Measurements from ENCODE around the gene MSTO1.
"Not testable (repeated sequence)": the region's sequence is repeated elsewhere in the genome, so short reads cannot be mapped to it uniquely, and the experiment has no call there.

The MSTO1 gene

DNA sequence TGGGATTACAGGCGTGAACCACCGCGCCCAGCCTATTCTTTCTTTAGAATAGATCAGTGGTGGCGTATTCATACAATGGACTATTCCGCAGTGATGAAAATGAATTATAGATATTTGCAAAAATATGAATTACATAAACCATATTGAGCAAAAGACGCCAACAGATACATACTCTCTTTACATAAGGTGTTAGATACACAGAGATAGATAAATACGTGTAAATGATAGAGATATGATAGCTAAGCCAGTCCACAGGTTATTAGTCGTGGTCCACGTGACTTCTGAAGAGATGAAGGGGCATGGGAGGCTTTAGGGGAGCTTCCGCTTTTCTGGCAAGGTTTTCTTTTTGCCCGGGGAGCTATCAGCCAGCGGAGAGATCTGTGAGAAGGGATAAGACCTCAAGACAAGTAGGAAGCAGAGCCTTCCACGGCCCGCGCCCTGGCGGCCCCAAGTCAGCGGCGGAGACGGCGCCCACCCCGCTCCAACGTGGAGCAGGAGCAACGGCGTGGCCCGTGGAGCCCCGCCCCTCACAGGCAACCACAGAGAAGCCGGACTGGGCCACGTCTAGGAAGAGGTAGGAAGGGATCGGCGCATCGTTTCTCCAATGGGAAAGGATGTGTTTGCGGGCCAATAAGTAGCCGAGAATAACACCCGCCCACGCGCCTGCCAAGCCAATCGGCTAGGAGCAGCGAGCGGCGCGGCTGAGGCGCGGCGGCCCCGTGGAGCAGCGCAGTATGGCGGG, at the start of gene MSTO1:
TSS of gene MSTO1 (plus strand) at position 704 of the 742 bp plus-strand sequence. CDS start at position 735, 31 bp downstream.
- DNase-seq (ENCODE audit: low spot score) = peak; percentile 98

GRCh38 chr1:155561779-155562580, 48.0 kb upstream of the MSTO1 start:
- not testable (repeated sequence) for DNase-seq (ENCODE audit: low spot score)

DNA sequence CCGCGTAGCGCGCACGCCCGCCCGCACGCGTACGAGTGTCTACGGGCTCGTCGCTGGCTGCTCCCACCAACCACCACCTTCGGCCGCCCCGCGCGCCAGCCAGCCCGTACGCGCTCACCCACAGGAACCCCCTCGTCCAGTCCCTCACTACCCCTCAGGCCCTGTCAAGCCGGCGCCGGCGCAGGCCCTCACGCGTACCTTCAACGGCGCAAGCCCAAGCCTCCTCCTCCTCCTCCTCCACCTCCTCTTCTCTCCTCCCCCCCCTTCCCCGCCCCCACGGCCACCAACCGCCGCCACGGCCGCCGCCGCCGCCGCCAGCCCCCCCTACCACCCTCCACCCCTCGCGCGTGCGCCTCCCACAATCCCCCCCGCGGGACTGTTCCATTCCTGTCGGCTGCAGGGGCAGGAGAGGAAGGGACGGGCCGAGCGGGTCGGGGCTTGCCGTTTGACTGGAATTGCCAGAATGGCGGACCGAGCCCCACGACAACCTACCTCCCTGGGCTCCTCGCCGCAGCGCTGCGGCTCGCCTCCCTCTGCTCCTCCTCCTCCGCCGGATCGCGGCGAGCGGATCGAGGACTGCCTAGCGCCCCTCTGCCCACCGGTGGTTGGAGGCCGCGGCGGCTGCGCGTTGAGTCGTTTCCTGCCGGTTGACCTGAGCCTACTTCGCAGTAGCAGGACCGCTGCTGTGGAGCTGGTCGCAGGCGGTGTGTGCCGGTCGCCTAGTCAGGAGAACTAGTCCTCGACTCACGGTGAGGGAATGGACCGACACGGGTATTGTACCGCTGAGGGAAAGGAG, 47.2 kb upstream of the MSTO1 start, which contains the start of gene ASH1L:
TSS of gene ASH1L (minus strand) at position 223 of the 796 bp plus-strand sequence. CDS start 41,284 bp downstream, outside the sequence.
- DNase-seq (ENCODE audit: low spot score) = peak; percentile 94

DNA sequence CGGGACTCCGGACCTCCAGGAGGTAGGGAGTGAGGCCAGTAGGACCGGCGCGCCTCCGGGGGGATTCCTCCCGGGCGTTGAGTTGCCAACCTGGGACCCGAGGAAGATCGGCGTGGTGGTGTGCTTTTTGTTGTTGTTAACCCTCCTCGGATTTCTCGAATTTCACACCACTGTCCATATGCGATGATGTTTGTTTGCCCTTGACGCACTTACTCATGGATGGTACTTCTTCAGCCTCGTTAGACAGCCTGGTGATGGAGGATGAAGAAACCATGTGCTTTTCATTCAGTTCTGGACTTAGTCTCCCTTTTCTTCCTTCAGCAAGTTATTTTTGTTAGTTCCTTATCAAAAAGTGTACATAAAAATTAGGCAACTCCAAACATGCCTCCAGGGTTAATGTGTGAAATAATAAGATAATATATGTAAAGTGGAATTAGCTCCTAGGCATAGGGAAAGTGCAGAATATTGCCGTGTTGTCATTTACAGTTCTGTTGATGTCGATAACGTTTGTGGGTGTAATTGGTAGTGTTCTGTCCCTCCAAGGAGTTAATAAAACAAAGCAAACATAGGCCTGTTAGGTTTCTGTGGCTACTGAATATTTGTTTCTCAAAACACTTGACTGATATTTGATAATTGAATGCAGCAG, 46.5 kb upstream of the MSTO1 start:
- peak; percentile 43 for DNase-seq (ENCODE audit: low spot score)

DNA sequence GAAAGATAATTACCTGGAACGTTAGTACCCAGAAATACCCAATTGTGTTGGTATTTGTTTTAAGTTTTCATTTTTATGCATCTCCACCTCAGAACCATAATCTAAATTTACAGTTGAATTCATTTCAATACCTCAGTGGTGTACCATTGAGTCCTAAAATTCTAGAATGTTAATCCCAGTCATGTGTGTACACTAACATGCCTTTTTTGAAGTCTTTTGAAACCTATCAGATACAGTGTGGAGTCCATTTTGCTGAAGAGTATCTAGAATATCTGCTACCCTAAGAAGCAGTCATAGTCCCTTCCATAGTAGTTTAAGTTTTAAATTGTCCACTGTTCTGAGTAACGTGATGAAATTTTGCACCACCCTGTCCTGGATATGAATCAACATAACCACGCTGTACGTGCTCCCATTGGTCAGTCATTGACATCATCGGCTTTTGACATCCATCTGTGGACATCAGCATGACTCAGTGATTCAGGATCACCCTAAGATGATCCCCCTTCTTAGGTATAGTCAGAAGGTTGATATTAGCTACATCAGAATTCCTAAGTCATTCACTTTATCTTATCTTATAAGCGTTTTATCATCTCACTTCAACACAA, 39.9 kb upstream of the MSTO1 start:
- peak; percentile 78 for DNase-seq (ENCODE audit: low spot score)

DNA sequence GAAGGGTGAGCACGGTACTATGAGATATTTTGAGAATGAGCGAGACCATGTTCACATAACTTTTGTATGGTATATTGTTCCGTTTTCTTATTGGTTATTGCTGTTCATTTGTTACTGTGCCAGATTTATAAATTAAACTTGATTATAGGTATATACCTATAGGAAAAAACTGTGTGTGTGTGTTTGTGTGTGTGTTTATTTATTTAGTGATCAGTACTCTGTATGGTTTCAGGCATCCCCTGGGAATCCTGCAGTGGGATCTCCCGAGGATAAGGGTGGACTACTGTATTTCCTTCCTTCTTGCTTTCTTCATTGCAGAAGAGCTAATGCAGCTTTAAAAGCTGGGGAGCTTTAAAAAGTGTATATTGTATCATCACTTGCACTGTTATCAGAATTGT, 39.4 kb upstream of the MSTO1 start:
- no peak for DNase-seq (ENCODE audit: low spot score)

DNA sequence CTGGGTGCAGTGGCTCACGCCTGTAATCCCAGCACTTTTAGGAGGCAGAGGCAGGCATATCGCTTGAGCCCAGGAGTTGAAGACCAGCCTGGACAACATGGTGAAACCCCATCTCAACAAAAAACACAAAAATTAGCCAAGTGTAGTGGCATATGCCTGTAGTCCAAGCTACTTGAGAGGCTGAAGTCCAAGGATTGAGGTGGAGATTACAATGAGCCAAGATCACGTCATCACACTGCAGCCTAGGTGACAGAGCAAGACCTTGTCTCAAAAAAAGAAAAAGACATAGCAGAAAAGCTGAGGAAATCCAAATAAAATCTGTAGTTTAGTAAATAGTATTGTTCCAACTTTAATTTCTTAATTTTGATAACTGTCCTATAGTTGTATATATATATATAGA, 35.9 kb upstream of the MSTO1 start:
- no peak for DNase-seq (ENCODE audit: low spot score)

GRCh38 chr1:155575608-155576007, 34.4 kb upstream of the MSTO1 start:
- DNase-seq (ENCODE audit: low spot score) = not testable (repeated sequence)

GRCh38 chr1:155583846-155584245, 26.2 kb upstream of the MSTO1 start:
- not testable (repeated sequence) for DNase-seq (ENCODE audit: low spot score)

- DNase-seq (ENCODE audit: low spot score) = not testable (repeated sequence)
Measured at GRCh38 chr1:155589282-155589681, 20.7 kb upstream of the MSTO1 start.

DNA sequence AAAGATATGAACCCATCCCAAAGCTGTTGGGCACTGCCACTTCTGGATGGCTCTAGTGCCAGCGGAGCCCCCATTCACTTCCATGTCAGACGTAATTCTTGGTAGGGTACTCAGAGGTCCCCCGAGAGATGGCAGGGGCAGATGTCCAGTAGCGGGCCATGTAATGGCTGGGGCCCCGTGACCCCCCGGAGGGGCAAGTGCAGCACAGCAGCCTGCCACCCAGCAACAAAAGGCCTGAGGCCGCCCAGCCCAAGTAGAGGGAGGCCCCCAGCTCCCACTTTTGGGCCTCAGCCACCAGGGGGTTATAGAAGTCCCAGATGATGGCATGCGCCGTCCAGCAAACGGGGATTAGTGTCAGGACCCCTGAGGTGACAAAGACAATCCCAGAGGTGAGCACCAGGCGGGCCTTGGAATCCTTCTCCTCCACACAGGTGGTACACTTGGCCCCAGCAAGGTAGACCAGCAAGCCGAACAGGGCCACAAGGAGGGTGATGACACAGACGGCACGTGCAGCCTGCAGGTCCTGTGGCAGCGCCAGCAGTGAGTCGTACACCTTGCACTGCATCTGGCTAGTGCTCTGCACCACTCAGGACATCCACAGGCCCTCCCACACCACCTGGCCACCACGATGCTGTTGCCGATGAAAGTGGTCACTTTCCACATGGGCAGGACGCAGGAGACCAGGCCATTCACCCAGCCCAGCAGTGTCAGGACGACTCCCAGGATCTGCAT, 19.3 kb upstream of the MSTO1 start:
- DNase-seq (ENCODE audit: low spot score) = not testable (repeated sequence)

GRCh38 chr1:155591770-155592169, 18.2 kb upstream of the MSTO1 start:
- peak; percentile 79 for DNase-seq (ENCODE audit: low spot score)

- not testable (repeated sequence) for DNase-seq (ENCODE audit: low spot score)
Measured at GRCh38 chr1:155595877-155596474, 14.0 kb upstream of the MSTO1 start.

- no peak for DNase-seq (ENCODE audit: low spot score)
Measured at GRCh38 chr1:155596864-155597263, 13.2 kb upstream of the MSTO1 start.

DNA sequence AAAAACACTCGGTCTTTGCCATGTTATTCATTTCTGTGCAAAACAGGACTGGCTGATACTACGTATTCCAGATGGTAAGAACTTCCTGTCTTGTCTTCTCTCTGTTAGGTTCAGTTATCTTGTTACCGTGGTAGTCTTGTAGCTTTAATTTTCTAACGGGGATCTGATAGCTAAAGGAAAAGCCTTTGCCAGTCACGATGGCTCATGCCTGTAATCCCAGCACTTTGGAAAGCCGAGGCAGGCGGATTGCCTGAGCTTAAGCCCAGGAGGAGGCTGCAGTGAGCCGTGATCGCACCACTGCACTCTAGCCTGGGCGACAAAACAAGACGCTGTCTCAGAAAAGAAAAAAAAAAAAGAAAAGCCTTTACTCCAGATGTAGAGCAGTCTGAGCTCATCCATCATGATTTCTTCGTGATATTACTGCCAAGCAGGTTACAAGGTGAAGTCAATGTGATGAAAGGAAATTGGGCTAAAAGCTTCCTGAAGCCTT, 11.1 kb upstream of the MSTO1 start:
- no peak for DNase-seq (ENCODE audit: low spot score)

GRCh38 chr1:155599828-155600572, 10.0 kb upstream of the MSTO1 start:
- not testable (repeated sequence) for DNase-seq (ENCODE audit: low spot score)

DNA sequence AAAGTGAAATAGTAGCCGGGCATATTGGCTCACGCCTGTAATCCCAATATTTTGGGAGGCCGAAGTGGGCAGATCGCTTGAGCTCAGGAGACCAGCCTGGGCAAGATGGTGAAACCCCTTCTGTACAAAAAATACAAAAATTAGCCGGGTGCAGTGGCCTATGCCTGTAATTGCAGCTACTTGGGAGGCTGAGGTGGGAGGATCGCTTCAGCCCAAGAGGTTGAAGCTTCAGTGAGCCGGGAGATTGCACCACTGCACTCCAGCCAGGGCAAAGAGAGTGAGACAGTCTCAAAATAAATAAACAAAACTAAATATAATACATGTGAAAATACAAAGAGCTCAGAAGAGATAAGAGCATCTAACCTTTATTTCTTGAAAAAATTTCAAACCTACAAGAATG, 2.3 kb upstream of the MSTO1 start:
- peak; percentile 30 for DNase-seq (ENCODE audit: low spot score)

DNA sequence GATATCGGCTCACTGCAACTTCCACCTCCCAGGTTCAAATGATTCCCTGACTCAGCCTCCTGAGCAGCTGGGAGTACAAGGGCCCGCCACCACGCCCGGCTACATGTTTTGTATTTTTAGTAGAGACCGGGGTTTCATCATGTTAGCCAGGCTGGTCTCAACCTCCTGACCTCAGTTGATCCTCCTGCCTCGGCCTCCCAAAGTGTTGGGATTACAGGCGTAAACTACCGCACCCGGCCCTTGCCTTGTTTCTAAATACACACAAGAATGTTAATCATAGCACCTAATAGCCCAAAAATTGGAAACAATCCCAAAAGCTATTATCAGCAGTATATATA, 1.2 kb upstream of the MSTO1 start:
- DNase-seq (ENCODE audit: low spot score) = no peak

DNA sequence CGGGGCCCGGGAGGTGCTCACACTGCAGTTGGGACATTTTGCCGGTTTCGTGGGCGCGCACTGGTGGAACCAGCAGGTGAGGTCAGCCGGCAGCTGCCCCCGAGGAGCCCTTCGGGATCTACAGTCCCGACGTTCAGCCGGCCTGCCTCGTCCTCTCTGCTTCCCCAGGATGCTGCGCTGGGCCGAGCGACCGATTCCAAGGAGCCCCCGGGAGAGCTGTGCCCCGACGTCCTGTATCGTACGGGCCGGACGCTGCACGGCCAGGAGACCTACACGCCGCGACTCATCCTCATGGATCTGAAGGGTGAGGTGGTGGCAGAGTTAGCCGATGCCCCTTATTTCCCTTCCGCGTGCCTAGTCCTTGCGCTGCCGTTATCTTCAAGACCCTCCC, 234 bp downstream of the MSTO1 start:
- not testable (repeated sequence) for DNase-seq (ENCODE audit: low spot score)
